ENCODE data around the gene CHST11.

- TF ChIP-seq CTCF (IDR thresholded peaks at IDR 0.05 in 8 of 11, conservative IDR thresholded peaks at IDR 0.05 in 3 of 11) (no peak), POLR2A (IDR thresholded peaks at IDR 0.05) (no peak), POLR2AphosphoS5 (IDR thresholded peaks at IDR 0.05) (no peak)
These were observed 126.6 kb downstream of the CHST11 start for GRCh38 chr12:104583301-104583700.

All from spleen (tissue), 7 donors.